ENCODE results near the gene ZDHHC24.

- TF ChIP-seq, protein P1, sequence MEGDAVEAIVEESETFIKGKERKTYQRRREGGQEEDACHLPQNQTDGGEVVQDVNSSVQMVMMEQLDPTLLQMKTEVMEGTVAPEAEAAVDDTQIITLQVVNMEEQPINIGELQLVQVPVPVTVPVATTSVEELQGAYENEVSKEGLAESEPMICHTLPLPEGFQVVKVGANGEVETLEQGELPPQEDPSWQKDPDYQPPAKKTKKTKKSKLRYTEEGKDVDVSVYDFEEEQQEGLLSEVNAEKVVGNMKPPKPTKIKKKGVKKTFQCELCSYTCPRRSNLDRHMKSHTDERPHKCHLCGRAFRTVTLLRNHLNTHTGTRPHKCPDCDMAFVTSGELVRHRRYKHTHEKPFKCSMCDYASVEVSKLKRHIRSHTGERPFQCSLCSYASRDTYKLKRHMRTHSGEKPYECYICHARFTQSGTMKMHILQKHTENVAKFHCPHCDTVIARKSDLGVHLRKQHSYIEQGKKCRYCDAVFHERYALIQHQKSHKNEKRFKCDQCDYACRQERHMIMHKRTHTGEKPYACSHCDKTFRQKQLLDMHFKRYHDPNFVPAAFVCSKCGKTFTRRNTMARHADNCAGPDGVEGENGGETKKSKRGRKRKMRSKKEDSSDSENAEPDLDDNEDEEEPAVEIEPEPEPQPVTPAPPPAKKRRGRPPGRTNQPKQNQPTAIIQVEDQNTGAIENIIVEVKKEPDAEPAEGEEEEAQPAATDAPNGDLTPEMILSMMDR (IDR thresholded peaks at IDR 0.05; ENCODE audit: borderline replicate concordance, extremely low read depth, low read length, poor library complexity, severe bottlenecking): no peak
- TF ChIP-seq EZH2 (IDR thresholded peaks at IDR 0.05; ENCODE audit: borderline replicate concordance, low read depth, low read length, severe bottlenecking): no peak
These were observed 13.1 kb downstream of the ZDHHC24 start for GRCh38 chr11:66532784-66533183.
